ENCODE data around the gene RAET1E.
"Not testable (repeated sequence)": the region's sequence is repeated elsewhere in the genome, so short reads cannot be mapped to it uniquely, and the experiment has no call there.

RAET1E gene

DNA sequence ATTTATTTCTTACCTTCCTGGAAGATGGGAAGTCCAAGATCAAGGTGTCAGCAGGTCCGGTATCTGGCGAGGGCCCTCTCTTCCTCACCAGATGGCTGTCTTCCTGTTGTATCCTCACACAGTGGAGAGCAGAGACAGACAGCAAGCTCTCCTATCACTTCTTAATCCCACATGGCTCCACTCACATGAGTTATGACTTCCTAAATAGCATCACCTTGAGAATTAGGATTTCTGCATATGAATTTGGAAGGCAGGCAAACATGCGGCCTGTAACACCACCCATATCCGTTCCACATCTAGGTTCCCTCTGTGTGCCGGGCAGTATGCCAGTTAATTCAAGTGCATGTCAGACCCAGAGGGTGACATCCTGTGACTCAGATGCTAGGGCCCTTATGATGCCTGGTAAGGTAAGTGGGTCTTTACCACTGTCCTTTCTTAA, 2.1 kb downstream of the RAET1E start:
- no peak for TF ChIP-seq ZNF274 (IDR thresholded peaks at IDR 0.05; ENCODE audit: low read depth, low read length)
- no peak overlapping the region for H3K4me3 ChIP-seq (ENCODE audit: low read length)

DNA sequence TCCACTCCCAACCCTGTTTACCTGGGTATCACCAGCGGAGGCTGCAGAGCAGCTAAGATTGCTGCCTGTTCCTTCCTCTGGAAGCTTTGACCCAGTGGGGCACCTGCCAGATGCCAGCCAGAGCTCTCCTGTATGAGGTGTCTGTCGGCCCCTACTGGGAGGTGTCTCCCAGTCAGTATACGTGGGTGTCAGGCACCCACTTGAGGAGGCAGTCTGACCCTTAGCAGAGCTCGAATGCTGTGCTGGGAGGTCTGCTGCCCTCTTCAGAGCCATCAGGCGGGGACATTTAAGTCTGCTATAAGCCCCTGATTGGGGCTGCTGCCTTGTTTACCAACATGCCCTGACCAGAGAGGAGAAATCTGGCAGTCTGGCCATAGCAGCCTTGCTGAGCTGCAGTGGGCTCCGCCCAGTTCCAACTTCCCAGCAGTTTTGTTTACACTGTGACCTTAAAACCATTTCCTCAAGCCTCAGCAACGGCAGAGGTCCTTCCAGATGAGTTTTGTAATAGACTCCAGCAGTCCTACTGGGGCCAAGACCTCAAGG, 2.8 kb downstream of the RAET1E start:
- no peak overlapping the region for H3K4me3 ChIP-seq (ENCODE audit: low read length)

GRCh38 chr6:149891864-149892263, 6.0 kb downstream of the RAET1E start:
- not testable (repeated sequence) for H3K4me3 ChIP-seq (ENCODE audit: low read length)

More for the DNA sequence above, 2.8 kb downstream of the RAET1E start:
- no peak for TF ChIP-seq ZNF274 (IDR thresholded peaks at IDR 0.05; ENCODE audit: low read depth, low read length)

DNA sequence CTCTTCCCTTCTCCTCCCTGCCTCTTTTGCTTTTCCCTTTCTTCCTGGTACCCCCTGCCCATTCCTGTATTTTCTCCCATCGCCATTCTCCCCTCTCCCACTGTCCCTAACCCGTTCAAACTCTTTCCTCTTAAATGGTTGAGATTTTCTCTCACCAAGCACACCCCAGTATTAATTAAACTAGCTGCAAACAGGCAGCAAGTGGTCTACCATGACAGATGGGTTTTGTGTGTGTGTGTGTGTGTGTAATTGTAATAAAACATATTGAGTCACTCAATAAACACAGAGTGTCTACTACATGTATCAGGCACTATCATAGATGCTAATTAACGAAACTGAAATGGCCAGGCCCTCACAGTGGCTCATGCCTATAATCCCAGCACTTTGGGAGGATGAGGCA, 6.7 kb downstream of the RAET1E start:
- no peak for TF ChIP-seq ZNF274 (IDR thresholded peaks at IDR 0.05; ENCODE audit: low read depth, low read length)

DNA sequence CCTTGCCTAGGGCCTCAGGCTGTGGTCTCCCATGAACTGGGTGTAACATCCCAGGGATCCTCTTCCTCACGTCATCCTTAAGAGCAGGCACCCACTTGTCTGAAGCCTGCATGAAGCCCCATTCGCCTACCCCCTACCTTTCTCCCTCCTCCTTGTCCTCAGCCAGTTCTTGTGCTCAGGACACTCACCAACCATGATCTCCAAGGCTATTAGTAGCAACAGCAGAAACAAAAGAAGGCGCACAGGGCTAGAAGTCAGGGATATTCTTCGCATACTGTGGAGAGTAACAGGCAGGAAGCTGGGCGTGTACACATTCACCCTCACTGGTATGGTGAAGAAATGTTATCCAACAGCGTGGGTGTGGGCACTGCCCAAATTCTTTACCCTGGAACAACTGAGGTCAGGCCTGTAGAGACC, 7.3 kb downstream of the RAET1E start:
- no peak overlapping the region for H3K4me3 ChIP-seq (ENCODE audit: low read length)
- no peak for TF ChIP-seq ZNF274 (IDR thresholded peaks at IDR 0.05; ENCODE audit: low read depth, low read length)

More for the DNA sequence above, 6.7 kb downstream of the RAET1E start:
- H3K4me3 ChIP-seq (ENCODE audit: low read length), result no peak overlapping the region

DNA sequence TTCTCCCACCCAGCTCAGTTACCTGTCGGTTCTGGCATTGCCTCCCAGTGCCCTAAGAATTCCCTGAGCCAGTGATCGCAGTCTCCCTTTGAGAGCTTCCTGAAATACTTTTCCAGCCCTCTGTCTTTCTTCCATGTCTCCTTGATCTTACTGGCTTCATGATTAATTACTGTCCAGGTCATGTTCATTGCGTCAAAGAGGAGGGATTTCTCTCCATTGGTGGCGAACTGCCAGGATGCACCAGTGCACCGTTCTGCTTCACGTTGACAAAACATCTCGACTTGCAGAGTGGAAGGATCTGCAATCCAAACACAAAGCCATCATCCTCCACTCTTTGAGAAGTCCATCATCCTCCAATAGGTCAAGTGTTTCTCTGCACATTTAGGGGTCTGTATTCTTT, 8.6 kb downstream of the RAET1E start:
- TF ChIP-seq ZNF274 (IDR thresholded peaks at IDR 0.05; ENCODE audit: low read depth, low read length), result no peak
- no peak overlapping the region for H3K4me3 ChIP-seq (ENCODE audit: low read length)

DNA sequence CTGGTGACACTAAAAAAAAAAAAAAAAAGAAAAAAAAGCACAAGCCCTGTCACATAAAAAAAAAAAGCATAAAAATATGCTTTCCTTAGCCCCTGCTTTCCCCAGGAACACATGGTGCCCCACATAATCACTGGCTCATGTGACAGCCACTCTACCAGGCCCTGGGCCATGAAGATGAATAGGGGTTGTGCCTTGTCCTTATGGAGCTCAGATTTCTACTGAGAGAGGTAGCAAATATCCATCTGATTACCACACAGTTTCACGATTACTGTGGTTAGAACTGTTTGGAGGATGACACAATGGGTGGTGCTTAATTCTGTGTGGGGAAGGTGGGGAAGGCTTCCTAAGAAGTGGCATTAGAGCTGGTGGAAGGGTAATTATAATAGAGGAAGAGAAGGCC, 9.3 kb downstream of the RAET1E start:
- no peak for TF ChIP-seq ZNF274 (IDR thresholded peaks at IDR 0.05; ENCODE audit: low read depth, low read length)
- H3K4me3 ChIP-seq (ENCODE audit: low read length), result no peak overlapping the region

DNA sequence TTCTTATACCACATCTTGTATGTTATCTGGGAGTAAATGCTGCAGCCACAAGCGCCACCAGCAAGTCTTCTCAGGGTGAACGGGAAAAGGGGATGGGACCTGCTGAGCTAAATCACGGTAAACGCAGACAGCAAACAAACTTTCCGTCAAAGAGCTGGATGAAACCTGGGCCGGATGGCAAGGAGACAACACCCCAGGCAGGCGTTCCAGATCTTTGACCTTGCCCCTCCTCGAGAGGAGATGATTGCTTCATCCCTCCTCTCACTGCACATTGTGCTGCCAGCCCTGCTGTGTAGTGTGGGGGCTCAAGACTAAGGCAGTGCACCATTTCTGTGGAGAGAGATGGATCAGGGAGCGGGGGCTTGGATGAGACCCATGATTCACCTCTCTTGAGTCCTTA, 9.8 kb downstream of the RAET1E start:
- TF ChIP-seq ZNF274 (IDR thresholded peaks at IDR 0.05; ENCODE audit: low read depth, low read length), result no peak
- H3K4me3 ChIP-seq (ENCODE audit: low read length), result no peak overlapping the region

GRCh38 chr6:149887343-149887742, 10.6 kb downstream of the RAET1E start:
- H3K4me3 ChIP-seq (ENCODE audit: low read length), result no peak overlapping the region
- TF ChIP-seq ZNF274 (IDR thresholded peaks at IDR 0.05; ENCODE audit: low read depth, low read length), result no peak

DNA sequence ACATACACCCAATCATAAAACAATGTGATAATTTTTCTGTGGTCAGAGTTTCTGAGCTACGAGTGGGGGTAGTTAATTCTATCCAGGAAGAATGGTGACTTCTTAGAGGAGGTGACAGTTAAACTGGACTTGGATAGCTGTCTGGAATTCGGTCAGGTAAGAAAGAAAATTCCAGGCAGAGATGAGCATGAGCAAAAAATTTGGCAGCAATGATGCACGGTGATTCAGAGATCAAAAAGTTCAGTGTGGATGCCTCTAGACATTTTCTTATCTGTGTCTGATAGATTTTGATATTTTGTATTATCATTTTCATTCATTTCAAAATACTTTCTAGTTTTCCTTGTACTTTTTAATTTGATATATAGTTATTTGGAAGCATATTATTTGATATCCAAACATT, 12.0 kb downstream of the RAET1E start:
- TF ChIP-seq ZNF274 (IDR thresholded peaks at IDR 0.05; ENCODE audit: low read depth, low read length), result no peak
- H3K4me3 ChIP-seq (ENCODE audit: low read length), result no peak overlapping the region

GRCh38 chr6:149884617-149885016, 13.3 kb downstream of the RAET1E start:
- no peak overlapping the region for H3K4me3 ChIP-seq (ENCODE audit: low read length)
- no peak for TF ChIP-seq ZNF274 (IDR thresholded peaks at IDR 0.05; ENCODE audit: low read depth, low read length)

DNA sequence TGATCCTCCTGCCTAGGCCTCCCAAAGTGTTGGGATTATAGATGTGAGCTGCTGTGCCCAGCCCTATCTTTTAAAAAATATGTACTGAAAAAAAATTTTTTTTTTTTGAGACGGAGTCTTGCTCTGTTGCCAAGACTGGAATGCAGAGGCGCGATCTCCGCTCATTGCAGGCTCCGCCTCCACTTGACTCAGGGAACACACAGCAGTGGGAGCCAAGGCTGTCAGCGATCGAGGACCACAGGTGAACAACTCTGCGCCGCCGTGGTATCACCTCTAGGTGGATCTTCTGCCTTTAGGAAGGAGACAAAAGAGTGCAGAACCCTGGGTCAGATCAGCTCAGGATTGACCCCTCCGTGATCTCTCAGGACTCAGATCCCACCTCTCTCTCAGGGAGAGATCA, 13.7 kb downstream of the RAET1E start:
- TF ChIP-seq ZNF274 (IDR thresholded peaks at IDR 0.05; ENCODE audit: low read depth, low read length), result no peak

GRCh38 chr6:149881860-149882259, 16.1 kb downstream of the RAET1E start:
- no peak for TF ChIP-seq ZNF274 (IDR thresholded peaks at IDR 0.05; ENCODE audit: low read depth, low read length)

More for the DNA sequence above, 13.7 kb downstream of the RAET1E start:
- H3K4me3 ChIP-seq (ENCODE audit: low read length), result no peak overlapping the region

DNA sequence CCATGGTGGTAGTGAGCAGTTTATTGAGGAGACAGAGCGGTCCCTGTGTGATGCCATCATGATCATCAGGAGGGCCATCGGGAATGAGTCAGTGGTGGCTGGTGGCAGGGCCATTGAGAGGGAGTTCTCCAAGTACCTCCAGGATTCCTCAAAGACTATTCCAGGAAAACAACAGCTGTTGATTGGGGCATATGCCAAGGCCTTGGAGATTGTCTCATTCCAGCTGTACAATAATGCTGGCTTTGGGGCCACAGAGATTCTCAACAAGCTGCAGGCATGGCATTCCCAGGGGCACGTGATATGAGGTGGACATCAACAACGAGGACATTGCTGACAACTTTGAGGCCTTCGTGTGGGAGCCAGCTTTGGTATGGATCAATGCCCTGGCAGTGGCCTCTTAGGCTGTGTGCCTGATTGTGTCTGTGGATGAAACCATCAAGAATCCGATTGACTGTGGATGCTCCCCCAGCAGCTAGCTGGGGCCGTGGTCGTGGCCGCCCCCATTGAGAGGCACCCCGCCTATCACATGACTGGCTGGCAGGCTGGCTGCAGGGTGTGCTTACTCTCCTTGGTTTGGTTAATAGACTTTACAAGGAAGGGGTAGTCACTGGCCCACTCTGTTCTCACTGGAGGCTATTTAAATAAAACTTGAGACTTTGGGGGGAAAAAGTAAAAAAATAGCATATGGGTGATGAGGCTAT, 16.7 kb downstream of the RAET1E start:
- no peak for TF ChIP-seq ZNF274 (IDR thresholded peaks at IDR 0.05; ENCODE audit: low read depth, low read length)

More at GRCh38 chr6:149881860-149882259, 16.1 kb downstream of the RAET1E start:
- H3K4me3 ChIP-seq (ENCODE audit: low read length), result no peak overlapping the region

GRCh38 chr6:149877659-149878058, 20.3 kb downstream of the RAET1E start:
- TF ChIP-seq ZNF274 (IDR thresholded peaks at IDR 0.05; ENCODE audit: low read depth, low read length), result no peak
- H3K4me3 ChIP-seq (ENCODE audit: low read length), result no peak overlapping the region

More for the DNA sequence above, 16.7 kb downstream of the RAET1E start:
- no peak overlapping the region for H3K4me3 ChIP-seq (ENCODE audit: low read length)

Data from GM08714 (cell line).